Activated CD8-positive, alpha-beta memory T cell treated with anti-CD3 and anti-CD28 coated beads, Interleukin-2, amount 50 U/mL, for 48 hours (primary cell): ENCODE results near the gene MCF2L.

Experiments
- DNase-seq: peaks from one replicate; pipeline ENCODE4 v3.0.0-alpha.2; 2020

The MCF2L gene

DNA sequence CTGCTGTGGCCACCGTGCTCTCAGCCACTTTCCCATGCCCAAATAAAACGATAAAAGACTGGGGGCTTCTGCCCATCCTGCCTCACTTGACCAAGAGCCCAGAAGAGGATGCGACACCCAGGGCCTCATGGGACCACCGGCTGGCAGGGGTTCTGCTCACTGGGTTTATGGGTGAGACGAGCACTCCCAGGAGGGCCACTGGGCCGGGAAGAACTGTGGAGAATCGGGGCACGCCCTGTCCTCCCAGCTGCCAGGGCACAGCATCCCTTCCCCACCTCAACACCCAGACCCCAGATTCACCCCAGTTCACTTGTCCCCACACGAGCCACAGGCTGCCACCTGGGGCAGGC lies 148.9 kb downstream of the MCF2L start:
- peak; percentile 42 for DNase-seq

DNA sequence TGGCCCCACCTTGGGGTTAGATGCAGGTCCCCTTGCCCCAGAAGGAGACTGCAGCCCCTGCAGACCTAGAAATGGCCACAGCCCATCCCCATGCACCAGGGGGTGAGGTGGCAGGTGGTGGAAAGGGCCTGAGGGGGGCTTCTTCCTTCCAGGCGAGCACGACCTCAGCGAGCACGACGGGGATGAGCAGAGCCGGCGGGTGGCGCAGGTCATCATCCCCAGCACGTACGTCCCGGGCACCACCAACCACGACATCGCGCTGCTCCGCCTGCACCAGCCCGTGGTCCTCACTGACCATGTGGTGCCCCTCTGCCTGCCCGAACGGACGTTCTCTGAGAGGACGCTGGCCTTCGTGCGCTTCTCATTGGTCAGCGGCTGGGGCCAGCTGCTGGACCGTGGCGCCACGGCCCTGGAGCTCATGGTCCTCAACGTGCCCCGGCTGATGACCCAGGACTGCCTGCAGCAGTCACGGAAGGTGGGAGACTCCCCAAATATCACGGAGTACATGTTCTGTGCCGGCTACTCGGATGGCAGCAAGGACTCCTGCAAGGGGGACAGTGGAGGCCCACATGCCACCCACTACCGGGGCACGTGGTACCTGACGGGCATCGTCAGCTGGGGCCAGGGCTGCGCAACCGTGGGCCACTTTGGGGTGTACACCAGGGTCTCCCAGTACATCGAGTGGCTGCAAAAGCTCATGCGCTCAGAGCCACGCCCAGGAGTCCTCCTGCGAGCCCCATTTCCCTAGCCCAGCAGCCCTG lies 149.4 kb downstream of the MCF2L start:
- peak; percentile 37 for DNase-seq

DNA sequence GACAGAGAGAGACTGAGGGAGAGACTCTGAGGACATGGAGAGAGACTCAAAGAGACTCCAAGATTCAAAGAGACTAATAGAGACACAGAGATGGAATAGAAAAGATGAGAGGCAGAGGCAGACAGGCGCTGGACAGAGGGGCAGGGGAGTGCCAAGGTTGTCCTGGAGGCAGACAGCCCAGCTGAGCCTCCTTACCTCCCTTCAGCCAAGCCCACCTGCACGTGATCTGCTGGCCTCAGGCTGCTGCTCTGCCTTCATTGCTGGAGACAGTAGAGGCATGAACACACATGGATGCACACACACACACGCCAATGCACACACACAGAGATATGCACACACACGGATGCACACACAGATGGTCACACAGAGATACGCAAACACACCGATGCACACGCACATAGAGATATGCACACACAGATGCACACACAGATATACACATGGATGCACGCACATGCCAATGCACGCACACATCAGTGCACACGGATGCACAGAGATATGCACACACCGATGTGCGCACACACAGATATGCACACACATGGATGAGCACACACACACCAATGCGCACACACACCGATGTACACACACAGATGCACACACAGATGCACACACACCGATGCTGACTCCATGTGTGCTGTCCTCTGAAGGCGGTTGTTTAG lies 150.3 kb downstream of the MCF2L start:
- peak; percentile 36 for DNase-seq

DNA sequence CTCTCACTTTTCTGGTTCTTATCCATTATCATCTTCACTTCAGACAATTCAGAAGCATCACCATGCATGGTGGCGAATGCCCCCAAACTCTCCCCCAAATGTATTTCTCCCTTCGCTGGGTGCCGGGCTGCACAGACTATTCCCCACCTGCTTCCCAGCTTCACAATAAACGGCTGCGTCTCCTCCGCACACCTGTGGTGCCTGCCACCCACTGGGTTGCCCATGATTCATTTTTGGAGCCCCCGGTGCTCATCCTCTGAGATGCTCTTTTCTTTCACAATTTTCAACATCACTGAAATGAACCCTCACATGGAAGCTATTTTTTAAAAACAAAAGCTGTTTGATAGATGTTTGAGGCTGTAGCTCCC lies 150.8 kb downstream of the MCF2L start:
- peak; percentile 29 for DNase-seq

DNA sequence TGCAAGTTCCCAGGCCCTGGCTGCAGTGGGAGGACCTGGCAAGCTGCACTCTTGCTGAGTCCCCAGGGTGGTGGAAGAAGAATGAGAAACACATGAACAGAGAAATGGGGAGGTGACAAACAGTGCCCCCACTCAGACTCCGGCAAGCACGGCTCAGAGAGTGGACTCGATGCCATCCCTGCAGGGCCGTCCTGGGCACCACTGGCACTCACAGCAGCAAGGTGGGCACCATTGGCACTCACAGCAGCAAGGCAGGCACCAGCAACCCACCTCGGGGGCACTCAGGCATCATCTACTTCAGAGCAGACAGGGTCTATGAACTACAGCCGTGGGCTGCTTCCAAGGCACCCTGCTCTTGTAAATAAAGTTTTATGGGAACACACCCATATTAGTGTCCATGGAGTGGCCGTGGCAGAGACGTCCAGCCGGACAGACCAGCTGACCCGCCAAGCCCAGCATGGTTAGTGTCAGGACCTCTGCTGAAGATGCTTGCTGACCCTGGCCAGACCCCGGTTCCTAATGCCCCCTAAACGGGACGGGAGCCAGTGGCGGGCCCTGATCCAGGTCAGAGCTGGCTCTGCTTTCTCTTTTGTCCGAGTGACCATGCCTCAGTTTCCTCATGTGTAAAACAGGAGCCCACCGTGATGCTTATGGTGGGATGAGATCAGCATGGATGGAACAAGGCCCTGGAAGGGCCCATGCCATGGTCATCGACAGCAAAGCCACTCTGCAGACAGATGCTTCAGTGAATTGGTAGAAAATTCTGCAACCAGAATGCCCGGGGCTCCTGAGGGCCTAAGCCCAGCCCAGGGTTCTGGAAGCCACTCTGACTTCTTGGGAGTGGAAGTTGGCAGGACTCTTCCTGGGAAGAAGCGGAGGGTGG lies 151.5 kb downstream of the MCF2L start:
- DNase-seq: peak; percentile 39

DNA sequence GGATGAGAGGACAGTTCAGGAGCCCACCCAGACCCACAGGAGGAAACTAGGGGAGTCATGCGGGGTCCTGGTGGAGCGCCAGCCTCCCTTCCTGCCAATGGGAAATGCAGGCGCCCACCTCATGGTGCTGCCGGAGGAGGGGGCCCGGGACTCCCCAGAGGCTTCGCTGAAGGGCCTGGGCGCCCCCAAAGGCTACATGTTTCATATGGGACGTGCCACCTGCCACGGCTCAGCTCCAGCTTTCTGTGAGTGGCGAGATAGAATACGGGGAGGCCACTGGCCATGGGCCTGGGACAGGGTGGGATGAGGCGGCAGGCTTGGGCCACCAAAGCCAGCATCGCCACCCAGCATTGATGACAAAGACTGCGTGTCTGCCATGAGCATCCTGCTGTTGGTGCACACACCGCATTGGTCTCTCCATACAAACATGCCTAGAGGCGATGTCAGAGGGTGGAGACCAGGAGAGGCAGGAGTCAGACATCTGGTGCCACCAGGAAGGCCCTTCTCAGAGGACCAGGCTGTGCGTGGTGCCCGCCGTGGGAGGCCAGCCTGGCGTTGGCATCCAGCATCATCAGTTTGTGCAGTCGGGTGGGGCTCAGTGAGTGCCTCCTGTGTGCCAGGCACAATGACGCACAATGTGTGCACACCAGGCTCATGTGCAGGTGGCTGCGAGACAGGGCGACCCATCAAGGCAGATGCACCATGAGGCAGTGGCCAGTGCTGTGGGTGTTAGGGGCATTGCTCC lies 152.3 kb downstream of the MCF2L start:
- peak; percentile 29 for DNase-seq

DNA sequence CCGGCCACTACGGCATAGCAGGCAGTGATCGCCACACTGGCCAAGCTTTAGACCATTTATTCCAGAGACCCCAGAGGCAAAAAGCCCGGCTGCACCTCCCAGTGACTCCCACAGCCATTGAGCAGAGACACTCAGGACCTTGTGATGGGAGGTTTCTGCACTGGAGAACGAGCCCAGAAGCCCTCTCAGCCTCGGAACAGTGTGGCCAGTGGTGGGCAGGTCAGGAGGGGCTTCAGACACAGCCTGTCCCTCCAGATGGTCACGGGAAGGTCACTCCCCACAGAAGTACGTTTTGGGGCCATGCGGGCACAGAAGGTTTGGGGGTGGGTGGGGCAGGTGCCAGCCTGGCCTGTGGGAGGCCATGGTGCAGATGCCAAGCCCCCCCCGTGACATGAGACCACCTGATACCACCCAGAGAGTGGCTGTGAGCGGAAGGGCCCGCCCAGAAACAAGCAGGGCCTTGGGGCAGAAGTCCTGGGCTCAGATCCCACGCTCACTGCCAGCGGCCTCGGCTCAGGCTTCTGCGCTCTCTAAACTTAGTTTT lies 153.0 kb downstream of the MCF2L start:
- peak; percentile 42 for DNase-seq

DNA sequence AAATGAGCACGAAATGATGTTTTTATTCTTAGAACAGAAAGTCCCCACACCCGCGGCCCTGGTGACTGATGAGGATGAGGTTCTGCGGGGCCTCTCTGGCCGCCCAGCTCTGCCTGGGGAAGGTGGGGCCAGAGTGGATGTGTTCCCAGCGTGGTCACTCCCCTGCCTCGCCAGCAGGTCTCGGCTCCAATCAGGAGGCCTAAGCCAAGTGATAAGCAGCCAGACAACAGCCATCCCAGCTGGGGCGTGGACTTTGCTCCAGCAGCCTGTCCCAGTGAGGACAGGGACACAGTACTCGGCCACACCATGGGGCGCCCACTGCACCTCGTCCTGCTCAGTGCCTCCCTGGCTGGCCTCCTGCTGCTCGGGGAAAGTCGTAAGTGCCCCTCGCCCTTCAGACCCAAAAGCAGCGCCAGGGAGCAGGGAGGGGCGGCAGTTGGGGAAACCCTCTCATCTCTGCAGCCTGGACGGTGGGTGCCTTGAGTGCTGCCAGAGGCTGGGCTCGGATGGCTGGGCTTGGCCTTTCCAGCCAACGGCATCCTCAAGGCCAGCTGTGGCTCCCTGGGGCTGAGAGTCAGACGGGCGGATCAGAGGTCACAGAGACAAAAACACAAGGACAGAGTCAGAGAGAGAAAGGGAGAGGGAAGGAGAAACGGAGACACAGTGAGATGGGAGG lies 153.7 kb downstream of the MCF2L start, which contains the start of gene F10:
F10 (plus strand) TSS at position 250 of the 676 bp plus-strand sequence; CDS start at position 307, 57 bp downstream.
- DNase-seq: peak; percentile 39

DNA sequence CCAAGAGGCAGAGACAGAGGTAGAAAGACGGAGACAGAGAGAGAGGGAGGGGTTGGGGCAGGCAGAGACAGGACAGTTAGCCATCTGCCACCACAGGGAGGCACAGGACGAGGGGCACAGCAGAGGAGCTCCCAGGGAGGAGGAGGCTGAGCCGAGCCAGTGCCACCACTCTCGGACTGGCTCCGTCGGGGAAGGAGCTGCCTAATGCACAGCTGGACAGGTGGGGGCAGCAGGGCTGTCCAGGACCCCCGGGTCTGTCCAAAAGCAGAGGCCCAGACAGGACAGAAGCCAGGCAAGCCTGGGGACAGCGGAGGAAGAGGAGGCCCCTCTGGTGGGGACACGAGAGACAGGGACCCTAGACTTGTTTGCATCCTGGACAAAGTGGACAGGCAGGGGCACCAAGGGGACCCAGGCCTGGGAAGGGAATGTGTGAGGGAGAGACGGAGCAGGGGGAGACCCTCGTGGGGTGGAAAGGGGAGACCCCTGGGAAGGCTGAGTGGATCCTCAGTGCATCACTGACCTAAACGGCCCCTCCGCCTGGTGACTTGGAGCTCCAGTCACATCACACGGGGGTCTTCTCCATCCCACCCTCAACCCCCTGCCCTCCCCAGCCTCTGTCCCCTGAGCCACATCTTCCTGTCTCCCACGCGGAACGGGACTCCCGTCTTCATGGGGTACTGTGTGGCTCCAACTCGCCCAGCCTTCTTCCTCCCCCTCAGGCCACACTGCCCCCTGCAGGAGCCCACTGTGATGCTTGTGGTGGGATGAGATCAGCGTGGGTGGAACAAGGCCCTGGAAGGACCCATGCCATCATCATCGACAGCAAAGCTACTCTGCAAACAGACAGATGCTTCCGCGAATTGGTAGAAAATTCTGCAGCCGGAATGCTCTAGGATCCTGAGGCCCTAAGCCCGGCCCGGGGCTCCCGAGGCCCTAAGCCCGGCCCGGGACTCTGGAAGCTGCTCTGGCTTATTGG lies 154.5 kb downstream of the MCF2L start:
- DNase-seq: peak; percentile 54

DNA sequence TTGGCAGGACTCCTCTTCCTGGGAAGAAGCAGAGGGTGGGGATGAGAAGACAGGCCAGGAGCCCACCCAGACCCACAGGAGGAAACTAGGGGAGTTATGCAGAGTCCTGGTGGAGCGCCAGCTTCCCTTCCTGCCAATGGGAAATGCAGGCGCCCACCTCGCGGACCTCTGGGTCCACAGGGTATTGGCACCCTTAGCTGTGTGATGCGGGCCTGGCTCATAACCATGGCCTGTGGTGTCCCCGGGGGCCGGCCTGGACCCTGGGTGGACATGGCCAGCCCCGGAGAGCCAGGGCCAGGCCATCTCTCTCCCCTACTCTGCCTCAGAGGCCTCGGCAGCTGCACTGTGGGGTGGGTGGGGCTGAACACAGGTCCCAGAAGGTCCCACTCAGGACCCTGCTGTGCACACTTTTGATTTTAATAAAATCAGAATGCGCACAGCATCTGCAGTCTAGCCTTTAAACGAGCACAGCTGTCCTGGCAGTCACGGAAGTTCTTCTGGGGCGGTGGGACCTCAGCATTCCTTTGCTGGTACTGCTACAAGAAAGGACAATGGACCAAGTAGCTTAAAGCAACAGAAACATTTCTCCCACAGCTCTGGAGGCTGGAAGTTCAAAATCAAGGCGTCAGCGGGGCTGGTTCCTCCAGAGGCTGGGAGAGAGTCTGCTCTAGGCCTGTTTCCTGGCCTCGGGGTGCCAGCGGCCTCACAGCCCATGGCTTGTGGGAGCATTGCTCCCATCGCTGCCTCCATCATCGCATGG lies 155.4 kb downstream of the MCF2L start:
- peak; percentile 34 for DNase-seq

DNA sequence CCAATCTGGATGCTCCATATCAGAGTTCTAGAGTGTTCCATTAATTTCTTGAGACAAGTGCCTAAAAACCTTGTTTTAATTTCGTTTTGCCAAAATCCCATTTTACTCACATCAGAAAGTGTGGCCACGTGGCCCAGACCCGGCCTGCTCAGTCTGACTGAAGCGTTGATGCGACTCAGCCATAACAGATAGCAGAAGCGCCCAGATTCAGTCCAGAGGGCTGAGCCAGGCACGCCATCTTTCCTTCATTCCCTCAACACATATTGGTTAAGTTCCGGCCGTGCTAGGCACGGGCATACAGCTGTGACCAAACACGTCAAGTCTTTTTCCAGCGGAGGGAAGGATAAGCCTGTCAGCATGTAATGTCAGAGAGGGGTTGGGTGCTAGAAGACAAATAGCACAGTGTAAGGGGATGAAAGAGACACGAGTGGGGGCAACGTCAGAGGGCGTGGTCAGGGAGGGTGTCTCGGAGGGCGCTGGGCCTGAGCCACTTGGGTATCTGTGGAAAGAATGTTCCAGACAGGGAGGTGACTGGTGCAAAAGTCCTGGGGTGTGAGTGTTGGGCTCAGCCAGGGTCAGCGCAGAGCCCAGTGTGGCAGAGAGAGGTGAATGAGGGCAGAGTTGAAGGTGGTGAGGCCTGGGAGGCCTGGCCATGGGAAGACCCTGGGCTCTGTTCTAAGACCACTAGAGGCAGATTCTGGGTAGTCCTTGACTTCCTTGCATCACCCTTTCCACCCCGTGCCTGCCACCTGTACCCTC lies 156.7 kb downstream of the MCF2L start:
- DNase-seq: peak; percentile 18

DNA sequence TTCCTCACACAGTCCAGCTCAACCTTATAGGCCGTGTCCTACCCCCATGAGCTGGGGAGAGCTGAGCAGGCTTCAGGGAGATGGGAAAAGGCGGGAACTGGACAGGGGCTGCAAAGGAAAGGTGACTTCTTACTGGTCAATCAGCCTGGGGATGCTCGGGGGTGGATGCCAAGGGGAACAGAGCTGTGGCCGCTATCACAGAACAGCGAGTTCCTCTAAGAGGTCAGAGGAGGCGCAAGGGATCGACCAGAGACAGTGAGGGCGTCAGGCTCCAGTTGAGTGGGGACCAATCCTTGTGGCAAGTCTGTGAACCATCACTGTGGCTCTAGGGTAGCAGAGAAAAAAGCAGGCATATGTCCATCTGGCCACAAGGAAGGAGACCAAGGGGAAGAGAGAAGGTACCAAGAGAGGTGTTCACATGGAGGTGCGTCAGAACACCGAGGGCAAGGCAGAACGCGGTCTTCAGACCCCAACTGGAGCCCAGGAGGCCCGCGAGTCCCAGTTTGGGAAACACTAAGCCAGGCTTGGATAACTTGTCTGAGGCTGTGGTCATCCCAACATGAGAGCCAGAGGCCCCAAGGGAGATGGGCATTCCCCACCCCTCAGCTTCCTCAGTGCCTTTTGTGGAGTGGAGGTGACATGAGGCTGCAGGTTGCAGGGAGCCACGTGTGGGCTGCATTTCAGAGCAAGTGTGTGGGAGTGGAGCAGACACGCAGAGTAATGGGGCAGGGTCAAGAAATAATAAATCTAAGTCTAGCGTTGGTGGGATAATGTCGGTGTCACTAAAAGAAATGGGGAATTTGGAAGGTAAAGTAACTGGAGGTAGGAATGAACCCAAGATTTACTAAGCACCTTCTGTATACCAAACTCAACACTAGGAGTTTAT lies 157.5 kb downstream of the MCF2L start:
- DNase-seq: no peak

DNA sequence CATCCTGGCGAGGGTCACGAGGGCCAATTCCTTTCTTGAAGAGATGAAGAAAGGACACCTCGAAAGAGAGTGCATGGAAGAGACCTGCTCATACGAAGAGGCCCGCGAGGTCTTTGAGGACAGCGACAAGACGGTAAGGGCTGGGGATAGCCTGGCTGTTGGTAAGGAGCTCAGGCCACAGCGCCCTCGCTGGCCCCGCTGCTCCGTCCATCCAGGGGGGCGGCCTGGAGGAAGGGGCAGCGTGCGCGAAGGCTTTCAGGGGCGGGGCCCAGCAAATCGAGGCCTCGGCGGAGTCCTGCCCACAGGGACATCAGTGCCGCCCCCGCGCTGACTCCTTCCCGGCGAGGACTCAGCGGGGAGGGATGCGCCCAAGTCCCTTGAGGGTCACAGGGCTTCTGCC lies 160.5 kb downstream of the MCF2L start:
- DNase-seq: peak; percentile 51

DNA sequence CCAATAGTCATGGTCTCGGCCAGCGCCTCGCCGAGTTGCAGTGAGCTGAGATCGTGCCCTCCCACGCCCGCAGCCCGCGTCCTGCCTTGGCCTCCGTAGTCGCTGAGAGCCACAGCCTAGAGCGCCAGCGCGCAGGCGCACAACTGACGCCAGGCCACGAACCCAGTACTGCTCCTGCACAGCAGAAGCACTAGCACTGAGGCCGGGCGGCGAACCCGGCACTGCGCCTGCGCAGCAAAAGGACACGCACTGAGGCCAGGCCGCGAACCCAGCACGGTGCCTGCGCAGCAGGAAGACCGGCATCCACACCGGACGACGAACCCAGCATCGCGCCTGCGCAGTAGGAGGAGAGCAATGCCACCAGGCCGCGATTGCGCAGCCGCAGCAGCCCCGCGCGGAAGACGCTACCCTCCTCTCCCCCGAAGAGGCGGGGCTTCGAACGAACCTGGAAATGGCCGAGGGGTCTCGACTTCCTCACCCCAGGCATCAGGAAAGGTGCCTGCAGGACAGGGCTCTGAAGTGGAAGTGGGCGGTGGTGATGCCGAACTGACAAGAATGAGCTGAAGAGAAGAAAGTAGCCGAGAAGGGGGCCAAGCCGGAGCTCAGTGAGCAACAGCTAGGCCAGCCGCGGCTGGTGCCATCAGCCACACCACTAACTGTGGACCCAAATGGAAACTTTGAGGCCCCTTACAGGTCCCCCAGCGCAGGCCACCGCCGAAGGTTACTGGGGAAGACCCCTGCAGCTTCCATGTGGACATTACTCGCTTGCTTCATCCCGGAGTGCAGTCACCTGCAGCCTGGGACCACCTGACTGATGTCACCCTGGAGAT lies 161.1 kb downstream of the MCF2L start:
- DNase-seq: peak; percentile 63

DNA sequence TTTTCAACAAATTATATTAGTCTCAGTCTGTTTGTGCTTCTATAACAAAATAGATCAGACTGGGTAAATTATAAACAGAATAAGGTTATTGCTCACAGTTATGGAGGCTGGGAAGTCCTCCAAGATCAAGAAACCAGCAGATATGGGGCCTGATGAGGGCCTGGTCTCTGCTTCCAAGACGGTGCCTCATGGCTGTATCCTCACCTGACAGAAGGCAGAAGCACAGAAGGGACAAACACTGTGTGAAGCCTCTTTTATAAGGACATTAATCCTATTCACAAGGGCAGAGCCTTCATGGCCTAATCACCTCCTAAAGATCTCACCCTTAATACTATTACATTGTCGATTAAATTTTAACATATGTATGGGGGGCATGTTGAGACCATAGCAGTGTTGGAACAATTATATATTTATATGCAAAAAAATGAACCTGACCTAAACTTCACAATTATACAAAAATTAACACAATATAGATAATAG lies 166.3 kb downstream of the MCF2L start:
- no peak for DNase-seq

DNA sequence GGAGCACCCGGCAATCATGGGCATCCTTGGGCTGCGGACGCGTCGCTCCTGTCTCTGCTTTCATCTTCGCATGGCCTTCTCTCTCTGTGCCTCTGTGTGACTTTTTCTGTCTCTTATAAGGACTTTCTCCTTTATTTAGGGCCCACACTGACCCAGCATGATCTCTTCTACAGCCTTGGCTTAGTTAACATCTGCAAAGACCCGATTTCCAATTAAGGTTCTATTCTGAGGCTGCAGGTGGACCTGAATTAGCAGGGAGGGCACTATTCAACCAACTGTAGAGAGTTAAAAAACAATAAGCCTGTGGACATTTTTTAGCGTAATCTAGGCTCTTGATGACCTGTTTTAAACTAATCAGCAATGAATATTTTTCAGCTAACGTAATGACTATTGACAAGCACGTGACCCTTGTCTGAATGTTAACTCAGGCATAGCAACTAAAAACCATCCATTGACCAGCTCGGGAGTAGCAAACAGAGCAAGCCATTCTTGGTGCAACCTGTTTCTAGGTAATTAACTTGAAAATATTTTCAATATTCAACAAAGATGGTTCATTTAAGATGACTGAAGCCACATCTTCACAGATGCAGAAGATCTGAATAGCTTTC lies 168.8 kb downstream of the MCF2L start:
- no peak for DNase-seq
